CMK (cell line): Measurements from ENCODE around the gene ADCY5.

ENCODE experiments used
- DNase-seq: peaks from one replicate; pipeline ENCODE4 v3.0.0-alpha.2; 2010; ENCODE audit warnings: low read depth

The ADCY5 gene

DNA sequence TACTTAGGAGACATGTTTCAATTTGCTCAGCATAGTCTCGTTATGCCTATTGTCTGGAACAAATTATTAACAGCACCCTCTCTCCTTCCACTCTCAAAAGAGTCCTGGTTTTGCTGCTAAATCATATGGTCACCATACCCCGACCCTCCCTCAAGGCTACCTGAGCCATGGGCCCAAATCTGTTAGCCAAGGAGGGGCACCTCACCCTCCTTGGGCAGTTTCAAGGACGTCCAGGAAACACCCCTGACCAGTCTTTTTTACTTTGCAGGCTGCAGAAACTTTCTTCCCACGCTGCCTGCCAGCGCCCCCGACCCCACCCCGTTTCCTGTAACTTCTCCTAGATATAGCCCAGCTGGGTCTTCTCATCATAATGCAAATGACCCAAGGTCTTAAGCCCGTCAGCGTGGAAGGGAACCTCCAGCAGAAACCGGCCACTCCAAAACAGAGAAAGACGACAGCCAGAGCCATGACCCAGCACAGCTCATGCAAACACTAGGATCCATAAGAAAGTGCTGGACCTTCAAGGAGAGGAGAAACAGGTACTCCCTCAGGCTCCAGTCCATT lies 62.3 kb downstream of the ADCY5 start:
- DNase-seq, result no peak

- no peak for DNase-seq
These were observed 62.9 kb downstream of the ADCY5 start for GRCh38 chr3:123385981-123386380.

DNA sequence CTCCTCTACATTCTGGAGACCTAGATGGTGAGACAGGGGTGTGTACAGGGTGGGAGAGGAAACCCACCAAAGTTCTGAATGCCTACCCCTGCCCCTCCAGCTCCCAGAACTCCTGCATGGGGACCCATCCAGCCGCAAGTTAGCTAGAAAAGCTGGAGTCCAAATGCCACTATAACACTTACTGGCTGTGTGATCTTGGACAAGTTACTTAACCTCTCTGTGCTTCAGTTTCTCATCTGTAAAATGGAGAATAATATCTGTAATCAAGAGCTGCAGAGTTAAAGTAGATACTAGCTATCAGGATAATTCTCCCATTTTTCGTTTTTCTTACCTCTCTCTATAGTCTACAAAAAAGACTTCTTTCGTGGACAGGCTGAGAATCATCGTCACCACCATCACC lies 63.4 kb downstream of the ADCY5 start:
- no peak for DNase-seq

DNA sequence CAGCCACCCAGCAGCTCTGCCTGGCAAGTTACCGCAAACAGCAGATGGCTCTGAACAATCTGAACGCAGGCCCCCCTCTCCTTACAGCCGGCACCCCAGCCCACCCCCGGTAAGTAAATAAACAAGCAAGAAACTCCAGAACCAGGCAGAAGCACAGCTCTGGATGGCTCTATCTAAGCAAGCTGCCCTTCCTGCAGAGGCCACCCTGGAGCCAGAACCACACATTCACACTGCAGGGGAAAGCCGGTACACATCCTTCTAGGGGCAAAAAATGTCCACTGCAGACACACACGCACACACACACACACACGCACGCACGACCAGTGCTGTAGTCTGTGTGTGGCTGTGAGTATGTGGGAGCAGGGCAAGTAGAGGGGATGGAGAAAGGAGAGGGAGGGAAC lies 63.9 kb downstream of the ADCY5 start:
- no peak for DNase-seq

- DNase-seq, result no peak
These were observed 64.6 kb downstream of the ADCY5 start for GRCh38 chr3:123384256-123384655.

GRCh38 chr3:123383091-123384053 lies 65.5 kb downstream of the ADCY5 start:
- DNase-seq, result no peak

DNA sequence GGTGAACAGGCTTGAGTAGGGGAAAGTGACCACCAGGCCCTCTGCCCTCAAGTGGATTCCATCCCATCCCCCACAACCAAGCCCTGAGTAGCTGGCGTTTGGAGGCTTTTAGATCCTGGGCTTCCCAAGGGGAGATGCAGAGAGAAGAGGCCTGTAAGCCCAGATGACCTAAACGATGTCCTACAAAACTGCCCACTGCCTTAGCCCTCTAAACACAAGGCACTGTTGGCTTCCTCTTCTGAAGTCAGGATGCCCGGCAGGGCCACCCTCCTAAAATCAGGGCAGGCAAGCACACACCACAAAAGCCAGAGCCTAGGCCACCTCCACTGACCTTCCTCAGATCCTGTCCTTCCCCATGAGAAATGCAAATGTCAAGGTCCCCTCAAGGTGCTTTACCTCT lies 68.6 kb downstream of the ADCY5 start:
- DNase-seq, result no peak

DNA sequence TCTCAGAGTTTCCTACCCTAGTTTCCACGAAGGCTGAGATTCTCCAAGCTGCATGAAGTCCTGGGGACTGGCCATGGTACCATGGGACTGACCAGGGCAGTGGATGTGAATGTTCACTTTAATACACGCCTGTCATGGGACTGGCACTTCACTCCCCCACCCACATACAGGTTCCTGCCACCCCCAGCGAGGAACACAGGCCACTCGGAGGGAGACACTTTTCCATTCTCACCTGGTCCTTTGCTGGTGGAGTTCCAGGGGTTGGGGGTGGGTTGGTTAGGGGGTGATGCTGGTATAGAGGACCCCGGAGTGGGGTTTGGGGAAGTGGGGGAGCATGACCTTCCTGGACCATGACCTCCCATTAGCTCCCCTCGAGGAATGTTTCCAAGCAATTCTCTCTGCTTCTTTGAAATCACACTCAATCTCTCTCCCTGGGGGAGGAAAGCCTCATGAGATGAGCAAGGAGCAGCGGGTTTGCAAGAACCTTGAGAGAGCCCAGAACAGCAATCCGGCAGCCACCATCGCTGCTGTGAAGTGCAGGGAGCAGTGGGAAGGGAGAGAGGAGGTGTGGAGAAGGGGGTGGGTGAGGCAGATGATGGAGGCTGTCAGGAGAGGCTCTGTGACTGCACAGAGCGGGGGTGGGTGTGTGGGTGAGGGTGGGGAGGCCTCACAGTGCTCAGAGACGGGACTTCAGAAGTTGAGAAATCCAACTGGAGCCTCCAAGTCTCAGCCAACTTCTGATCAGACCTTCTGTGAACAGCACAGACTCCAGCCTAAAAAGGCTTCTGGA lies 69.7 kb downstream of the ADCY5 start:
- no peak for DNase-seq

DNA sequence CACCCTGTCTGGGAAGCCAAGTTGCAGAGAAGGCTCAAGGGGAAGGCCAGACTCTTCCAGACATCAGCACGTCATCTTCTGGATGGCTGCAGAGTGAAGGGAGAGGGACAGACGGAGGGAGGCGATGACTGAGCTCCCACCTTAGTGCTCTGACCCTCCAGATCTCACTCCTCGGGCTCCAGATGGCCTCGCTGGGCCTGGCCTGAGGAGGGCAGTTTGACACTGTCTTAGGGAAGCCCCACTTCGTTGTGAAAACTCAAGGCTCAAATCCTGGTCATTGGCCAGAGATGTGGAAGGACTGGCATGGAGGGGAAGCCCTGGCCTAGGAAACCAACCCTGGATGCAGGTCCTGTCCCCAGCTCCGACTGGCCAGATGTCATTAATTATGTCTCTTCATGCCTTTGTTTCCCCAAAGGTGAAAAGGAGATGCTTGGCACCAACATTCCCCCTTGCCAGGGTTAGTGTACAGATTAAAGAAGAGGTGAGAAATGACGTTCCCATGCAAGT lies 70.4 kb downstream of the ADCY5 start:
- no peak for DNase-seq

GRCh38 chr3:123377243-123377740 lies 71.6 kb downstream of the ADCY5 start:
- no peak for DNase-seq

- no peak for DNase-seq
These were observed 72.2 kb downstream of the ADCY5 start for GRCh38 chr3:123376451-123377242.

DNA sequence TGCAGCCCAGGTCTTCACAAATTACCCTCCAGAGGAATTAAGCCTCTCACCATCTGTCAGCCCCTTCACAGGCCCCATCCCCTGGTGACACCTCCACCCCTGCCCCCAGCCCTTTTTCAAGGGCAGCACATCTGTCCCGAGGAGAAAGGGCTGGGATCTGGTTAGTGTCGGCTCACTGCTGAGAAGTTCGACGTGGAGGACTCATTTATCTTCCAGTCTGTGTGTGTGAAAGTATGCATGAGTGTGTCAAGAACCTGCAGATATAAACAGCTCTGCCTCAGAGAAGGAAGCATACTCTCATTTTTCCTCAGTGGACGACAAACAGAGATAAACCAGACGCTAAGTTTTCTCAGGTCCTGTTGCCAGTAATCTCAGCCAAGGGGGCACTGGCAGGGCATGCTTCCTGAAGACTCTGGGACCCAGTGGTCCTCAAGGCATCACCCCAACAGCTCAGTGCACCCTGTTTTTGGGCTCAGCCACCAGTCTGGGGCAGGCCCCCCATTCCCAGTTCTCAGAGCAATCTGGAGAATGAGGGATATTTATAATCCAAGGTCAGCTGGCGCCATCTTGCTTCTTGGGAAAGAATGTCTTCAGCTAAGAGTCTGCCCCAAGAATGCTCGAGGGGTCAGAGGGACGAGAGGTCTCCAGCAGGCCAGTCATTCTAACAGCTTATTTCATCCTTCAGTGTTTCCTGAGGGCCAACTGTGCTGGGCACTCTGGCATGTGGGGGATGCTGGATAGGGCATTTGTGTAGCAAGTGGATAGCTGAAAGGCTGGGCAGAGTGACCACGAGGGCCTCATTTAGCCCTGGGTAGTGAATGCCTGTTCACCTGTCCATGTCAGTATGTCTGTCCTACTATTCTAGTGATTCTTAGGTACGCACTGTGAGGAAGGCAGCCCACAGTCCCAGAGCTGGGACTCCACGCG lies 73.6 kb downstream of the ADCY5 start:
- no peak for DNase-seq

- no peak for DNase-seq
These were observed 74.9 kb downstream of the ADCY5 start for GRCh38 chr3:123374016-123374415.

DNA sequence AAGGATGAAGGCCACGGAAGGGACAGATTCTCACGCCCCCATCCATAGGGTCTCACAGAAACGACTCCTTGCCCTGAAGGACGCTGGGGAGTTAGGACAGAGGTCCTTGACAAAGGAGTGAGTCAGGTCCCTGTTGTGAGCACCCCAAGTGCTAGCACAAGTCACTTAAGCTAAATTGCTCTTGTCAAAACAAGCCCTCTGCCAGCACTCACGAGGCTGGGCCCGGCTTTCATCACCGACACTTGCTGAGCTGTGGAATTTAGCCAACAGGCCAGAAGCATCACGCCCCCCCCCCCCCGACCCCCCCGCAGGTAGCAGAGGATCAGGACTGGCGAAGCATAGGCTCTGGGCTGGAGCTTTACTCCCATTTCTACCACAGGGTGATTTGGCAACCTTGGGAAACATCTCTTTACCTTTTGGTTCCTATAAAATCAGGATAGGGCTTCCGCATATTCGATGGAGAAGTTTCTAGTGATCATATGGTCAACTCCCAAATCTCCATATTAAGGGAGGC lies 75.4 kb downstream of the ADCY5 start:
- DNase-seq, result no peak

- DNase-seq, result no peak
These were observed 76.0 kb downstream of the ADCY5 start for GRCh38 chr3:123372686-123373473.

GRCh38 chr3:123371859-123372685 lies 76.8 kb downstream of the ADCY5 start:
- DNase-seq, result no peak

- no peak for DNase-seq
These were observed 77.5 kb downstream of the ADCY5 start for GRCh38 chr3:123371426-123371825.

DNA sequence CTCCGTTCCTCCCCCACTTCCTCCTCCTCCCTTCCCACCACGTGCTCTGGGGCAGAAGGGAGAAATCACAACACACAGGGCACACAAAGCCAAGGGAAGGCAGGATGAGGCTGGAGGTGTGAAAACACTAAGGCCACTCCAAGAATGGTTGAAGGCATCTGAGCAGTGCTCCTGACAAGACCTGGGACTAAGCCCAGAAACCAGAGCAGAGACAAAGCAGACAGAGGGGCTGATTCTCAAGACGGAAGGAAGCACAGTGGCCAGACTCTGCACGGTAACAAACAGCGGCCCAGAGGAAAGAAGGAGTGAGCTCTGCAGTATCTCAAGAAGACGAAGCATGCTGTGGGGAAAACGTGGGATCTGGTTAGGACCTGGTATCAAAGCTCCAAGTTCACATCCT lies 78.1 kb downstream of the ADCY5 start:
- DNase-seq, result no peak
